Mucosa of gallbladder (tissue), 1 donor: ENCODE measurements around the gene MREG. TPM values are rescaled to one million over a fixed set of nuclear protein-coding genes. Genes with fewer than 3 reads are reported as not detected.
"Not testable (repeated sequence)": the region's sequence is repeated elsewhere in the genome, so short reads cannot be mapped to it uniquely, and the experiment has no call there.

Experiments
- DNase-seq: peaks from one replicate; pipeline ENCODE4 v3.0.0-alpha.2; 2020; ENCODE audit warnings: low spot score
- total RNA-seq: library from RNA; stranded (reverse); gene quantifications from one replicate; pipeline ENCODE4 v1.2.1, GENCODE V29; 2021
- donor health status: DM: no; HTN: no; CAD: no.

Gene MREG
- total RNA-seq, 1 donor from 2014 or later = 9.2 TPM

DNA sequence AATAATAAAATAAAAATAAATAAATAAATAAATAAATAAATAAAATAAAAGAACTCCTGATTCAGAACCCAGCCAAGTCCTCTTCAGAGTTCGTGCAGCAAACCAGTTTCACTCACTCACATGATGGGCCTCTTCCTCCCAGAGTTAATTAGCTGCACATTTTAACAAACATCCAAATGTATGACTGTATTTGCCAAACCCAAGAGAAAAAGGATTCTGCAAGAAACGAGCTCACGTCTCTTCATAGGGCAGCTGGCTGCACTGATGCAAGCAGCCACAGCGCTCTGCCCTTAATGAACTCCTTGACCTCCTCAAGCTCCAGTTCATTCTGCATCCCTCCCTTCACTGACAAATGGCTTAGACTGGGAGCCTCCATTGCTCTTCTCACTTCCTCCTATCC, 55.1 kb downstream of the MREG start:
- no peak for DNase-seq

DNA sequence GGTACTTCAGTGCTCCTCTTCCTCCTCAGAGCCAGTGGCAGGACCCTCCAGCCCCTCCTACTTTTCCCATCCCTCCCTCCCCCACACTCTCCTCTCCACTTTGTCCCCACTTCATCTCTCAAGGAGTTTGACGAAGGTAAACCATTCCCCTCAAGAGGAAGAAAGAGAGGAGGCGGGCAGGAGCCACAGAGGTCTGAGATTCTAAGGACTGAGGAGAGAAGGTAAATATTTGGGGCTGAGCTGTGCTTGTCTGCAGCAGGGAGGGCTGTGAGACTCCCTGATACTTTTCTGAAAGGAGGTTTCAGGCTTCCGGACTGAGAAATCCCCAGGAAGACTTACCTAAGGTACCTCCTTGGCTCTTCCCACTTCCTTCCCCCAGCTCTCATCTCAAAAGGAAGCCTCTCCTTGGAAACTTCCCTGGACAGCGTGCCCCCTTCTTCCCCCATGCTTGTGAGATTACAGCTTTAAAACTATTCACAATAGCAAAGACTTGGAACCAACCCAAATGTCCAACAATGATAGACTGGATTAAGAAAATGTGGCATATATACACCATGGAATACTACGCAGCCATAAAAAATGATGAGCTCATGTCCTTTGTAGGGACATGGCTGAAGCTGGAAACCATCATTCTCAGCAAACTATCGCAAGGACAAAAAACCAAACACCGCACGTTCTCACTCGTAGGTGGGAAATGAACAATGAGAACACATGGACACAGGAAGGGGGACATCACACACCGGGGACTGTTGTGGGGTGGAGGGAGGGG, 55.8 kb downstream of the MREG start:
- not testable (repeated sequence) for DNase-seq

DNA sequence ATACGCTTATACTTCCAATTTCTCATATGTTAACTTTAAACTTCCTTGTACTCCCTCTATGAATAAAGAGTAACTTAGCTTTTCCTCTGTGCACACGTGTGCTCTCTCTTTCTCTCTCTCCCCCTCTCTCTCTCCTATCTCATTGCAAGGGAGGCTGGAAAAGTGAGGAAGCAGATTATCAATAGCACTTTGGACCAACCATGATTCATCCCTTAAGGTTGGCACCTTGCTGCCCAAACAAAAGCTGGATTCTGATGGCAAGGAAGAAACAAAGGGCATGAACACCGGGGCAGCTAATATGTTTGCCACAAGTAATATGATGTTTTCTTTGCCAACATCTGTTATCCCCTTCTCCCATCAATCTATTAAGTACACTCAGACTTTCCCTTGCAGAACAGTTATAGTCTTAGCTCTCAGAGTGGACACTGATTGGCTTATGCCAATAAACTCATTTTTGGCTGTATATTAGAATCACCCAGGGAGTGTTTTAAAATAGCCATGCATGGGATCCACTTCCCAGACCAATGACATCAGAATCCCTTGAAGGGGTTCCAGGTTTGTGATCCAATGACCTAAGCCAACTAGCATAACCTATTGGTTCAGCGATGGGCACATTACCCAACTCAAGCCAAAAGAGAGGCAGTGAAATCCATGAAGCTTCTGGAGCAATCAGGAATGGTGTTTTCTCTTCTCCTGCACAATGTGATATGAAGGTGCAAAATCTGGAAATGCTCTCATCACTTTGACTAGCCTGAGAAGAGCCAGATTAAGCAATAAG, 60.3 kb downstream of the MREG start:
- DNase-seq = peak; percentile 51

DNA sequence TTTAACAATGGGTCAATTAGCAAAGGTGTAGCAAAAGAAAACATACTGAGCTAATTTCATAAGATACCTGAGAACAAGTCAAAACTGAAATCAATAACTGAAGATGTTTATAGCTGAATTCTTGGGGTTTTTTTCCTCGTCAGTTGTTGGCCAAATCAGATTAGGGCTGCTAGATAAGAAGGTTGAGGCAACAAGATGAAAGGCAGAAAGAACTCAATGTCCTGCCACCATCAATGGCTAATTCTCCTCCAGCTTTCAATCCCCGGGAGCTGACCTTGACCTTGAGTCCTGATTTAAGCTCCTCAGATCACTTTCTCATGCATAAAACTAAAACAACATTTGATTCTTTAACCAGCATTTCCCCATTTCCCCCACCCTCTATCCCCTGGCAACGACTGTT, 61.8 kb downstream of the MREG start:
- DNase-seq = no peak

DNA sequence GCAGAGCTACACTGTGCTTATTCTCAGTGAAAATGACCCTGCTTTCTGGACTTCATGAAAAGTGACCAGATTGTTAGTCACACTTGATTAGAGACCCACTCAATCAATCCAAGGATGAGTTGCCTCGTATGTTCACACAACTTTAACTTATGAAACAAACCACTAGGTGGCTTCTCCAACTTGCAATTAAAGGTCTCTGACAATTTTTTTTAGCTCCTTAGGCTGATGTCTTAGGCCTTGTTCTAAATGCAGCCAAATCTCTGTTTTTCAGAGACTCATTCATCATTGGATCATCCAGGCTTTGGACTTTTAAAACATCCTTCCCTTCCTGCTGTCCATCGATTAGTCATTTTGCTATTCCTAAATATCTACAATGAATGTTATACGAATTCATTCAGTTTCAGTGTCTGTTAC, 63.4 kb downstream of the MREG start:
- no peak for DNase-seq

DNA sequence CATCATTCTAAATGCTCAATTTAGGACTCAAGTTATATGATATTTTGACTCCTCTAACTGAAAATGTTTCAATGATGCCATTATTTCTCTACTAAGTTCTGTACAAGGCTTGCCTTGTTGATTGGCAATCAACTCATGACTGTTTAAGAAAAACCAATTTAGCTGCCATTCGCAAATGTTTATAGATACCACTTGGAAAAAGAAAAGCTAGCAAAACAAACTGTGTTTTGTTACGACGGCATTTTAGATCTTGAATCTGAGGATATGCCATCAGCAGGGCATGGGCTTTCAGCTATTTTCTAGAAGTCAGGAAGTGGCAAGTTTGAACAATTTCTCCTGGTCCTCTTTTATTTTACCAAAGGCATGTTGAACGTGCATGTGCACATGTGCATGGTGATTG, 65.3 kb downstream of the MREG start:
- no peak for DNase-seq

DNA sequence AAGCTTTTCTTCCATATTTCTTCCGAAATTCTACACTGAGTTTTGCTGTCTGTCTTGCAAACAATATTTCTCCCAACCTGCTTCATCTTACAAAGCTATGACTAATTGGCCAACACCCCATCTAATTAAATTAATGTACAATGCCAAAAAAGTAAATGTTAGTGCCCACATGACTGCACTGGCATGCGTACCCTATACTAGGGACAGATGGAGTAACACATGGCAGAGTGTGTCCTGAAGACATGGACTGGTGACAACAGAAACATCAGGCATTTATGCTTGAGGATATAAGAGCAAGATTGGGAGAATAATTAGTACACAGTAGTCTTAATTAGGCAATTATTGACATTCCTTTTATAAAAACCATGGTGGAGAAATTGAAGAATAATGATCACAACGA, 66.8 kb downstream of the MREG start:
- no peak for DNase-seq

DNA sequence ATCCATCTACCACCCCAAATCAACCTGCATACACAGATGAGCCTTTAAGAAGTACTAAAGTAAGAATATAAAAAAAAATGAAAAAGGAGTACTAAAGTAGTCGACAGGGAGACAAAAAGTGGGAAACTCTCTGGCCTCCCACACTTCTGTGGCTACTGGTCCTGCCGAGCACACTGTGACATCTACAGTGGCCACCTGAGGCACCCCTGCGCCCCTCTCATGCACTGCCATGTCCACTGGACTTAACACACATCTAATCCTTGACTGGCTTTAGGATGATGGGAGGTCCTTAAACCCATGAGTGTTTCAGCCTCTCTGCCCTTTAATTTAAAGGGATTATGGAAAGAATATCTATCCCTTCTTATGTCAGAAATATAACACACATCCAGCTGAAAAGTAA, 71.2 kb downstream of the MREG start:
- no peak for DNase-seq

DNA sequence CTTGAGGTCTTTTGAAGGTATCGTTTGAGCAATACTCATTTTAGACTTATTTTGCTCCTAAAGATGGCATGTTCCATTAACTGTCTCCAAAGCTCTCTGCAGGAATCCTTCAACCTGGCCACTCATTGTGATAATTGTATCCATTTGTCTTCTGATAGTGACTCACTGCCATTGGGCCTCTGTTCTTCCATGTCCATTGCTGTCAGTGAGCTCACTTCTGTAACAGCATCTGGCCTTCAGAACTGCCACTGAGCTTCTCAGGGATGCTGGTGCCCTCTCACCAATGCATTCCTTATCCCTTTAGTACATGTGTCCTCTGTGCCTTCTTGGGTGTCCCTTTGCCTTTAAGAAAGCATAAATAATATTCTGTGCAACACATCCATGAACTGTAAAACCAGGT, 71.6 kb downstream of the MREG start:
- no peak for DNase-seq

DNA sequence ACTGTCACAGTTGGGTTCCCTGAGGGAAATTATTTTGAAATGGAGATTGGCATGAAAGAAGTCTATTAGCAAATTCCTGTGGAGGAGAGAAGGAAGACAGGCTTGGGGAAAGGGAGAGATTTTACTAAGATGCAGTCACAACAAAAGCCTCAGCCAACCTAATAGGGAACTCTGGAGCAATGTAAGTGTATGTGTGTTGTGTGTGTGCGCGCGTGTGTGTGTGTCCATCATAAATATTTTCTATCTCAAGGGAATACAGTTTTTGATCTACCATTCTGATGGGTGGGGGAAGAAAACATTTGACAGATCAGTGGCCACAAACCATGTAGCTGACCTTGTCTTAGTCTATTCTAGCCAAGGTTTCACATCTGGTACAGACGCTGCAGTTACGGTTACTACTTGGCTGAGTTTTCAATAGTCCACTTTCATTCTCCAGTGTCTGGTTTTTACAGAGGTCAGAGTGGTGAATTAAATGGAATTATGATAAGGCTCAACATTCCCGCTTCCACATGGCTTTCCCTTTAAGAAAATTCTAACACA, 72.6 kb downstream of the MREG start:
- no peak for DNase-seq

DNA sequence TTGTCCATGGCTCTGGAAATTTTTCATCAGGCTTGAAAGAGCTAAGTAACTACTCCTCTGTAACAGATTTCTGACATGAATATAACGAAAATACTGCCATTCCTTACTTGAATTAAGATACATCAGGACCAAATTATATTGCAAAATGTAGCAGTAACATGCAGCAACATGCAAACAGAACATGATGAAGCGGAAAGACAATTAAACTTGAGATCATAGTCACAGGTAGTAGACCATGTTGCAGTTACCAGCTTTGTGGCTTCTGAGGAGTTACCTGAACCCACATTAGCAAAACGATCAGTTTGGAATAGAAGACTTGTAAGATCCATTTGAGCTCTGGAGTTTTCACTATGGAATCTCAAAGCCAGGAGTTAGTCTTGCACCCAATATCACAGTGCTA, 76.2 kb downstream of the MREG start:
- DNase-seq = no peak

DNA sequence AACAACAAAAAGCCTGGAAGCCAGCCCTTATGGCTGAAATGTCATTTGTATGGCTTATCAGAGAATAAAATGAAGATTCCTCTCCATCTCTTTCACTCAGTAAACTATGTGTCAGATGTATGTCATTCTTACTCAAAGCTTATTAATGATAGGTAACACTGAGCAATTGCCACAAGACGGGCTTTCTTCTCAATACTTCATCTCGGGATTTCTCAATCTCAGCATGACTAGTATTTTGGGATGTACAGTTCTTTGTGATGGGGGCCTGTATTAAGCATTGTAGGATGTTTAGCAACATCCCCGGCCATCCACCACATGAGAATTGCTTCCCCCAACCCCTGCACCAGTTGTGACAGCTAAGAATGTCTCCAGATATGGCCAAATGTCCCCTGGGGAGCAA, 80.2 kb downstream of the MREG start:
- DNase-seq = no peak

DNA sequence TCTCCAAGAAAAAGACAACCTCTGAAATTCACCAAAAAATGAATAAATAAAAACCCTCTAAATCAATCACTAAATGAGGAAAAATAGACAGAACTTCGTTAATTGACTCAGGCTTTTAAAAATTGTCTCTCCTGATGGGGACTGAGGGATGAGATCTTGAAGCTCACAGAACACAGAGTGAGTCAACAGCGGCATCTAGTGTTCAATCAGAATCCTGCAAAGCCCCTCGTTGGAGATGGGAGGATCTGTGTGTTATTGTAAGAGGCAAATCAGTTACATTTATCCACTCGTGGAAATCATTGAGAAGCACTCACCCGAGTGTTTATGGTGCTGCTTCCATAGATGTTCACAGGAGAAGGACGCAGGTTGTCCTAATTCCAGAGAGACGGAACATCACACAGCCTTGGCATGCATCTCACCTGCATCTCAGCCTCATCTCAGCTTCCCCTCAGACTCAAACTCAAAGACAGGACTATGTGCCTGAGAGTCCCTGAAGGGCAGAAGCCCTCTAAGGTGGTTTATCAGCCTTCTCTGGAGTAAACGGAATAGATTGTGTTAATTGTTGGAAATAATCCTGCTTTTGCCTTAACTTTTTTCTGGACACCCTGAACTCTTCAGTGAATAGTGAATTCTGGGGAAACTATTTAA, 82.0 kb downstream of the MREG start:
- DNase-seq = peak; percentile 64

DNA sequence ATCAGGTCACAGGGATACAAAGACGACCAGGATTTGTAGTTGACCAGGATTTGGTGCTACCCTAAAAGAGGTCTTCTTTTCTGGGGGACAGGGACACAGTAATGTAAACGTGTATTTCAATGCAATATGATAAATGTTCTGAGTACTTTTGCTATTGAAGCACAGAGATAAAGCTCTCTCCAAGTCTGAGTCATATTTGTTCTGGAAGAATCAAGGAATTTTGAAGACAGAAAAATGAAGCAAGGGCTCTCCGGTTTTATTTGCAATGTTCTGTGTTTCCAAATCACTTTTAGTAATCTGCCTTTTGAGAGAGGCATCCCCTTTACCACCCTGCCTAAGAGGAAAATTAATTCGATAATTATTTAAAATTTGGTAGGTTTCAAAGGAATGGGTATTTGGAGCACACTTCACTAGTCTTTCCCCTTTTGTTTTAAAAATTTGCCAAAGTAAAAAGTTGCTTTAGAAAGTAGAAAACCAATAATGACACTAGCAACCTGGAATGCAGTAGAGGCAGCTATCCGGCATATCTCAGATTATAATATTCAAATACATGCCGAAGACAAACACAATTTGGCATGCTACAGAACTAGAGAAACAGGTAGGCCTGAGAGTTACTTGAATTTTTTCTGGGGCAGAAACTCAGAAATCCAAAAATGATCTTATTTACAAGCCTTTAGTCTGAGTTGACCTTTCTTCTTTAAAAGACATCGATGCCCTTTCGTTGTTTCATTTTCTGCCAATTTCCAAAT, 82.7 kb downstream of the MREG start:
- no peak for DNase-seq

DNA sequence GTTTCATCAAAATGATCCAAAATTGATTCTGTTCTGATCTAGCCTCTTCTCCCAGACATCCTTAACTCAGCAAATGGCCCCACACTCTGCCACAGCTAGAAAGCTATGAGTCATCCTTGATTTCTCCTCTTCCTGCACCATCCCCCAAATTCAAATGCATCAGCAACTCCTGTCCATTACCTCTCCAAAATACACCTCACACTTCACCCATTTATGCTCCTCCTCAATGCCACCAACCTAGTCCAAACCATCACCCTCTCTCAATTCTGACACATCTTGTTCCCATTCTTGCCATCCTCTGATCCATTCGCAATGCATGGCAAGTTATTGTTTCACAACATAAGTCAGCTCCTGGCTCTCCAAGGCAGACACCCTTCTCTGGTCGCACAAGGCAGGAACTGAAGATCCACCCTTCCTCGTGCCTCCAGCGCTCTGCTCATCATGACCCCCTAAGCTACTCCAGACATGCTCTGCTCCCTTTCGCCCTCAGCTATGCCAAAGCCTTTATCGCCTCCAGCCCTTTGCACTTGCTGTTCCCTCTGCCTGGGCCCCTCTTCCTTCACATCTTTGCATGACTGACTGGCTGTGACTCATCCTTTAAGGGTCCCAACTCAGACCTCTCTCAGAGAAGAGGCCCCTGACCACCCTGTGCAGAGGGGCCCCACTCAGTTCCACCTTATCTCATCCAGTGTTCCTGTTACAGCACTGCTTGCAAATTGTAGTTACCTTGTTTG, 83.6 kb downstream of the MREG start:
- DNase-seq = no peak

DNA sequence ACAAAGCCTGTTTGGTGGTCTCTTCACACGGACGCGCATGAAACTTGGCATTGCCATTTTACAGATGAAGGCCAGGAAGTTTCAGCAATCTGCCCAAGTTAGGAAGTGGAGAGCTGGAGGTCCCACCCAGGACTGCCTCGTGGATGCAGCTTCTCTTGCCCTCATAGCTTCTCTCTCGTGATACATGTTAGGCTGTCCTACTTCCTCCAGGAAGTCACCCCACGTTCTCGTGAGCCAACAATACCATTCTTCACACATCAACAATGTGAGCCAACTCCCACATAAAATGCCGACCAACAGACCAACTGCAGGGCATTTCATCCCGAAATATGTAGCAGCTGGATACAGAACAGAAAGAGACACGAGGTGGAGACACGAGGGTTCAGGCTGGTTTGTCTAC, 85.3 kb downstream of the MREG start:
- no peak for DNase-seq

DNA sequence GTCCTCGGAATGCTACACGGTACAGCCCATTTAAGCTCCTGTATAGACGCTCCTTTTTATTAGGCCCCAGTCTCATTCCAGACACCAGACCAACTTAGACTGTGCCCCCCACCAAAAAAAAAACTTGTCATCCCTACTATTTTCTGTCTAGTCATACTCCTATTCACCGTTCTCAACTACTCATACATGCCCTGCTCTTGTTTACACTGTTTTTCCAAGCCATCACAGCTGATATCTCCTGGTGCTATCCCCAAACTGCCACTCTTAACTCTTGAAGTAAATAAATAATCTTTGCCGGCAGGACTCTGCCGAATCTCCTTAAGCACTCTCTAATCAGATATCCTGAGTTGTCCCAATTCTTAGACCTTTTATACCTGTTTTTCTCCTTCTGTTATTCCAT, 86.4 kb downstream of the MREG start:
- not testable (repeated sequence) for DNase-seq

DNA sequence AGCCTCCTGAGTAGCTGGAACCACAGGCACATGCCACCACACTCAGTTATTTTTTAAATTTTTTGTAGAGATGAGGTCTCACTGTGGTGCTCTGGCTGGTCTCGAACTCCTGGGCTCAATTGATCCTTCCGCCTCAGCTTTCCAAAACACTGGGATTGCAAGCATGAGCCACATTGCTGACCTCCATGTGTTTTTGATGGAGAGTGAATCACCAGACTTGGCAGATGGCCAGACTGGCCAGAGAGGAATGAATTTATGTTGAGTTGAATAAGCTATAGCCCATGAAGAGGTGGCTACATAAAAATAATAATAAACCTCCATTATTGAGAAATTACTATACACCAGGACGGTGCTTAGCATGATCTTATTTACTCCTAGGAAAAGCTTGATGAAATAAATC, 91.5 kb downstream of the MREG start:
- no peak for DNase-seq

DNA sequence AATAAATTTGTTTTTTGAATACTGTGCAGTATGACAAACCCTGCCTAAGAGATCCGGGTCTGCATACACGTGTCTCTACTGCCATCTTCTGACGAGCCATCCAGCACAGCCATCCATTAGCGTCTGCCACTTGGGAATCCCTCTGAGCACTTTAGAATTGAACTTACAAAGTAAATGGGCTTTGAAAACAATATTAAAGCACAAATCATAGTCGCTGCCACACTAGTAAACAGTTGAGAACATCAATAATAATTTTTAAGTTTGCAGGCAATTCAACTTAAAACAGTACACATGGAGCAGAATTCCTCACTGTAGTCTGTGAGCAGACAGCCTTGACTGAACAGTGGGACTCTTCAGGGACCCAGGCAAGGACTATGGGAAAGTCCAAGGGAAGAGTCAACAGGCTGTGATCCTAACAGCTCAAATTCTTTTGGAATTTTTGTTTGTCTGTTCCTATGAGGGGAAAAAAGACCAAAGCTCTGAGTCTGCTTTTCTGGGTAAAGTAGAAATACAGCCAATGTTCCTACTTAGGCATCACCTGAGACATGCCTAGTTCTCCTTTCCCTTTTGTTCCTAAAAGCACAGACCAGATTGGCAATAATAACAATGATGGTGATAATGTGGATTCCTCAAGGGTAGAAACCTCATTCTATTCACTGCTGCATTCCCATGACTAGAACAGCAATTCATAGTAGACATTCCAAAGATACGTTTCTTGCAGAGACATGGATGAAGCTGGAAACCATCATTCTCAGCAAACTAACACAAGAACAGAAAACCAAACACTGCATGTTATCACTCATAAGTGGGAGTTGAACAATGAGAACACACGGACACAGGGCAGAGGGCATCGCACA, 92.9 kb downstream of the MREG start:
- peak; percentile 76 for DNase-seq

DNA sequence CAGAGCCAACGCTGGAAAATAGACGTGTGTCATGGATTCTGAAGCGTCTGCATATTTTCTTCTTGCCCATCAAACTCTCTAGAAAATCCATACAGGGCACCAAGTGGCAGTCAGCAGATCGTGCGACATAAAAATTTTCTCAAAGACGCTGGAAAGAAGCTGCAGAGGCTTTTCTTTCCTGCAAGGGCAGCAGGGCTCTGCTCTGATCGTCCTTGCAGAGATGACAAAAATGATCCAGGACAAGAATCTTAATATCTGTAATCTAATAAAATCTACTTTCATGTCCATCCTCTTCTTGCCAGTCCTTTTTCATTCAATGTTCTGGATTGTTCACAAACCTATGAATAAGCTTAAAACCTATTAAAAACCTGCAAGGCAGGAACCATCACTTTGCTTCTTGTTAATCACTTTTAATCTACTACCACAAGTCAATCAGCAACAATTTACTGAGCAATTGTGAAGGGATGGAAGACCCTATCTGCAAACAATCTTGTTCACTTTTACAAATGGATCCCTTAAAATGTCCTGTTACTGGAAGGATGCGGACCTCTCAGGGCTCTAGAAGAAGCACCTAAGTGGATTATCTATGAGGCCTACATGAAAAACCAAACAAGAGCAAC, 93.6 kb downstream of the MREG start:
- DNase-seq = no peak
